ENCODE measurements around the gene PDXP.
A peak's percentile ranks its signal among the peaks of the same experiment; 100 is the strongest.

PDXP gene

DNA sequence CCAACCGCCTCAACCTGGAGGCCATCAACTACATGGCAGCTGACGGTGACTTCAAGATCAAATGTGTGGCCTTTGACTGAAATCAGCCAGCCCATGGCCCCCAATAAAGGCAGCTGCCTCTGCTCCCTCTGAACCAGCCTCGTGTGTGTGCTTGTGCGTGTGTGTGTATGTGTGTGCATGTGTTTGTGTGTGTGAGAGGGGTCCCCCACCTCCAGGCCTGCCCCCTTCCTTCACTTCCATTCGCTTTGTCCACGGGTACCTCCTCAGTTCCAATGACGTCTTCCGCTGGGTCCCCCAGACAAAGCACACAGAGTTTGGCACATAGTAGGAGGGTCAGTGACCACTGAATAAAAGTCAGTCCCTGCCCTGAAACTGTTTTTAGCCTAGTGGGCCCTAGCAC is 21.1 kb downstream of the PDXP start:
- H3K36me3 ChIP-seq, result no peaks in the 10 kb centered on the region
- no peak overlapping the region for H3K9ac ChIP-seq
- no peaks in the 10 kb centered on the region for H3K27me3 ChIP-seq
- no peak for TF ChIP-seq Cebpa-rat (IDR thresholded peaks at IDR 0.05)
- H3K4me1 ChIP-seq, result peaks cover 47% of the 10 kb centered on the region
- H3K27ac ChIP-seq, result no peak overlapping the region
- no peaks in the 10 kb centered on the region for H3K9me3 ChIP-seq
- no peak overlapping the region for H3K4me2 ChIP-seq
- H3K4me3 ChIP-seq, result no peak overlapping the region
- no peaks in the 10 kb centered on the region for H4K20me1 ChIP-seq

DNA sequence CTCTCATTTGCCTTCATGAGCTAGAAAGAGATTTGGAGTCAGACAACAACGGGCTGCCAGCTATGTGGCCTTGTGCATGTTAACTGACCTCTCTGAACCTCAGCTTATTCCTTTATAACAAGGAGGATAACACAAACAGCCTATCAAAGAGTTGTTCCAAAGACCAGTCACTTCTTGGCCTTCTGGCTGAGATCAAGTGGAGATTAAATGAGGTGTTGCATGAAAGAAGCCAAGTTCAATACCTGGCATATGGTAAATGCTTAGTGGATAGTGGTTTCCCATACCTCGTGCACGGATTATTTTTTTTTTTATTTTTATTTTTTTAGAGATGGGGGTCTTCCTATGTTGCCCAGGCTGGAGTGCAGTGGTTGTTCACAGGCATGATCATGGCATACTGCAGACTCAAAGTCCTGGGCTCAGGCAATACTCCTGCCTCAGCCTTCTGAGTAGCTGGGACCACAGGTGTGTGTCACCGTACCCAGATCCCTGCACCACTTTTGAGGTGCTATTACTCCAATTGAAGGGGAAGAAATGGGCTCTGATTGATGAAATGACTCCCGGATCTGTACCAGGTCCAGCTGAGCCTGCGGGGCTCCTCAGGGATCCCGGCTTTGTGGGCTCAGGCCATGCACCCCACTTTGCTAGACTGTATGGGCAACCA is 21.8 kb downstream of the PDXP start:
- H3K9me3 ChIP-seq, result no peaks in the 10 kb centered on the region
- H3K9ac ChIP-seq, result no peak overlapping the region
- TF ChIP-seq Cebpa-rat (IDR thresholded peaks at IDR 0.05), result no peak
- H3K4me3 ChIP-seq, result no peak overlapping the region
- H3K27me3 ChIP-seq, result no peaks in the 10 kb centered on the region
- peaks cover 41% of the 10 kb centered on the region for H3K4me1 ChIP-seq
- no peaks in the 10 kb centered on the region for H4K20me1 ChIP-seq
- H3K36me3 ChIP-seq, result no peaks in the 10 kb centered on the region
- no peak overlapping the region for H3K4me2 ChIP-seq
- H3K27ac ChIP-seq, result no peak overlapping the region

DNA sequence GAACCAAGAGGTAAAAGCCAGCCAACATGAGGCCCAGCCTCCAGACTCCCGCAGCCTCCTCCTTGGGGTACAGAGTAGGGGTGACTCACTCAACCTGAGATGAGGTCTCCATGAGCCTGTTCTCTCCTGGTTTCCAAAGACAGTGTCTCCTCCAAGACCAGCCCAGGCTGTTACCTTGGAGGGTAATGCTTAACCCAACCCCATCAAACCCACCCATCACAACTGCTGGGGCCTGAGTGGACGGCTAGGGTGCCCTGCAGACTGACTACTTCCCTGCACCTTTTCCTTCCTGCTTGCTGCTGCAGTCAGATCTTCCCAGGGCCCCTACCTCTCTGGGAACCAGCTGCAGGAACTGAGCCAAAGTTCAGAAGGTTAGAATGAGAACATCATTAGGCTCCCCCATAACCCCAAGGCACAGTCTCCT is 22.5 kb downstream of the PDXP start:
- TF ChIP-seq Cebpa-rat (IDR thresholded peaks at IDR 0.05), result no peak
- no peak overlapping the region for H3K27ac ChIP-seq
- no peak overlapping the region for H3K4me3 ChIP-seq
- H3K27me3 ChIP-seq, result no peaks in the 10 kb centered on the region
- H3K4me2 ChIP-seq, result peak overlapping the region; percentile 36
- no peak overlapping the region for H3K9ac ChIP-seq
- H3K36me3 ChIP-seq, result no peaks in the 10 kb centered on the region
- no peaks in the 10 kb centered on the region for H4K20me1 ChIP-seq
- H3K9me3 ChIP-seq, result no peaks in the 10 kb centered on the region
- H3K4me1 ChIP-seq, result peaks cover 39% of the 10 kb centered on the region

DNA sequence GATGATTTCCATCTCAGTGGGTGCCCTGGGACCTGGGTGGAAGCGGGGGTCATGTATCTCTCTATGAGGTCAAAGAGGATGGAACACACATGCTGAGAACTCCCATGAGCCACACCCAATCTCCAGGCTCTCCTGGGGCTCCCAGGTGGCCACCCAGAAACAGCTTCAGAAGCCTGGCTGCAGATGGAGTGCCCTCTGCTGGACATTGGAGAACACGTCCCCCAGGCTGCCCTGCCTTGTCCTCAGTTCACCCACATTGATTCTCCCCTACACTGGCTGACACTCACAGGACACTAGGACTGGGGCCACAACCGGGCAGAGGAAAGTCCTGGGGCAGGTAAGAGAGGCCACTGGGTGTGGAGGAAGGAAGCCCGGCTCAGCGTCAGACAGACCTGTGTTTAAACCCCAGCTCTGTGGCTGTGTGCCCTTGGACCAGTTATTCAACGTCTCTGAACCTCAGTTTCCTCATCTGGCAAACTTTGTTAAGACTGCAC is 23.1 kb downstream of the PDXP start:
- H3K4me3 ChIP-seq, result no peak overlapping the region
- H3K27ac ChIP-seq, result 0 out of 2 replicates have a peak overlapping the region, but pooled peaks have one; percentile 6
- no peaks in the 10 kb centered on the region for H4K20me1 ChIP-seq
- no peaks in the 10 kb centered on the region for H3K36me3 ChIP-seq
- no peaks in the 10 kb centered on the region for H3K9me3 ChIP-seq
- no peak for TF ChIP-seq Cebpa-rat (IDR thresholded peaks at IDR 0.05)
- H3K9ac ChIP-seq, result no peak overlapping the region
- H3K4me2 ChIP-seq, result peak overlapping the region; percentile 36
- no peaks in the 10 kb centered on the region for H3K27me3 ChIP-seq
- peaks cover 33% of the 10 kb centered on the region for H3K4me1 ChIP-seq

DNA sequence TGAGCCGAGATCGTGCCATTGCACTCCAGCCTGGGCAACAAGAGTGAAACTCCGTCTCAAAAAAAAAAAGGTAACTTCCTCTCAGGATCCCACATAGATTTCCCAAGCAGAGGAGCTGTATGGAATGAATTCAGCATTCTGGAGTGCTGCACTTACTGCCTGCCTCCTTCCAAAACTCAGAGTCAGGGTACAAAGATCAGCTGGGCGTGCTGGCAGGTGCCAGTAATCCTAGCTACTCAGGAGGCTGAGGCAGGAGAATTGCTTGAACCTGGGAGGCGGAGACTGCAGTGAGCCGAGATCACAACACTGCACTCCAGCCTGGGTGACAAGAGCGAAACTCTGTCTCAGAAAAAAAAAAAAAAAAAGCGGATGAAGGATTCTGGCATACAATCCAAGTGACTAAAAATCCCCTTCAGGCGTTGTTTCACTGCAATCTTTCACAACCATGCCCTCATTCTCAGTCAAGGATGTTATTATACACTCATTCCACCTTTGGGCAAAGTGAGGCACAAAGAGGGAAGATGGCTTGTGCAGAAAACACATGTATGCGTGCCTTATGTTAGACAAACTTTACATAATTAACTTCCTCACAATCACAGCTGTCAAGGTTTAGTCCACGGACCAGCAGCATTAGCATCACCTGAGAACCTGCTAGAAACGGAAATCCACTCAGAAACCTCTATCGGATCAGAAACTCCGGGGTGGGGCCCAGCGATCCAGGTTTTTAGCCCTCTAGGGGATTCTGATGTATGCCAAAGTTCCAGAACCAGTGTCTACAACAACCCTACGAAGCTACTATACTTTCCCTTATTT is 26.5 kb downstream of the PDXP start:
- Histone ChIP-seq H3K9me3 (no peaks in the 10 kb centered on the region), H3K4me1 (peaks cover 23% of the 10 kb centered on the region), H4K20me1 (no peaks in the 10 kb centered on the region), H3K9ac (no peak overlapping the region), H3K27ac (no peak overlapping the region), H3K4me3 (no peak overlapping the region), H3K4me2 (no peak overlapping the region), H3K36me3 (peaks cover 24% of the 10 kb centered on the region), H3K27me3 (no peaks in the 10 kb centered on the region)
- TF ChIP-seq Cebpa-rat (IDR thresholded peaks at IDR 0.05), result no peak

DNA sequence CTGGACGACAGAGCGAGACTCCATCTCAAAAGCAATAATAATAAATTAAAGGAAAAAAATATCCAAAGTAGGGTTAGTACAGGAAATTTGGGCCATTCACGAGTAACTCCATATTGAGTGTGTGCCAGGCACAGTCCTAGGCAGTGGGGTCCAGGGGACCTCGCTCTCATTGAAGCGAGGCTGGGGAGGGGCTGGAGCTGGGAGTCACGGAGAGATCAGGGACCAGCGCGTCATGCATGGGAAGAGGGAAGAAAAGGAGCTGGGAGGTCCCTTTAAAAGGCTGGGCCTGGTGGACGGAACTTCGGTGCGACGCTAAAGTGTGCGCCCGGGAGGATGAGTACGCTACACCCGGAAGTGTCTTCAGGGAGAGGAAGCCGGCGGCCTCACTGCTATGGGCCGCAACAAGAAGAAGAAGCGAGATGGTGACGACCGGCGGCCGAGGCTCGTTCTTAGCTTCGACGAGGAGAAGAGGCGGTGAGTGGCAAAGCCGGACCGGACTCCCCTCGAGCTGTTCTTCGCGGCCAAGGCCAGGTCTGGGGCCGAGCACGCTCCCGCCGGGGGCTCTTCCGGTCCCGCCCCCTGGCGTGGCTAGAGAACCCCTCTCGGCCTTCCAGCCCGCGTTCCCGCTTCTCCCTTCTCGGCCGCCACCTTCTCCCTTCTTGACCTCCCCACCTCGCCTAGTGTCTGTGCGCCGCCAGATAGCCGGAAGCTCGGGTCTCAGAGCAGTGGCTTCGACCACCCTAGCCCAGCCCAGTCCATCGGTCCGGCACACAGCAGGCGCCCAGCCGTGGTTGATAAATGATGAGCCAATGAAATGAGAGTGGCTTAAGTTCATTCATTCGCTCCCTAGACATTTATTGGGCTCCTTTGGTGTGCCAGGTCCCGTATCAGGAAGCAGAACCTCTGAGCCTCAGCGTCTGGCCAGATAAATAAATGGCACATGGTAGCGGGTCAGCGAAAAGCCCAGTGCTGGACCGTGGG is 27.8 kb downstream of the PDXP start, which contains the start of gene NOL12:
NOL12 (plus strand) TSS at position 342 of the 981 bp plus-strand sequence; CDS start at position 392, 50 bp downstream.
- H3K9me3 ChIP-seq, result no peaks in the 10 kb centered on the region
- H3K4me2 ChIP-seq, result peak within 1 kb of the TSS; percentile 92
- peak within 1 kb of the TSS; percentile 93 for H3K27ac ChIP-seq
- no peak for TF ChIP-seq Cebpa-rat (IDR thresholded peaks at IDR 0.05)
- H3K4me3 ChIP-seq, result peak within 1 kb of the TSS; percentile 89
- H3K9ac ChIP-seq, result peak within 1 kb of the TSS; percentile 93
- H3K4me1 ChIP-seq, result peaks cover 17% of the 10 kb centered on the region
- peaks cover 37% of the 10 kb centered on the region for H3K36me3 ChIP-seq
- H3K27me3 ChIP-seq, result no peaks in the 10 kb centered on the region
- no peaks in the 10 kb centered on the region for H4K20me1 ChIP-seq

DNA sequence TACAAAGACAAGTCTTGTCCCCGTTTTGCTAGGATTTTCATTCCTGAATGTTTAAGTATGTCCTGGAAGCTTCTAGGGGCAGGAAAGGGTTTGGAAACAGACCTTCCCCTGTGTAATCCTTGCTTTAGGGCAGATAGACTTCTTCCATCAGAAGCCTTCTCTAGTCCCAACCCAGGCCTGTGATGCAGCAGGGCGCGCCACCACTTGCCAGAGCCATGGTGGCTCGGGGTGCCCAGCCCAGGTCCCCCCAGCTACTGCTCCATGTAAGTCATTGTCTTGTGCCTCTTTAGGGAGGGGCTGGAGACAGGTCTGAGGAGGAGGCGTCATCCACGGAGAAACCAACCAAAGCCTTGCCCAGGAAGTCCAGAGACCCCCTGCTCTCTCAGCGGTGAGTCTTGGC is 31.9 kb downstream of the PDXP start:
- Histone ChIP-seq H3K4me2 (no peak overlapping the region), H3K4me3 (no peak overlapping the region), H3K9ac (no peak overlapping the region), H3K9me3 (no peaks in the 10 kb centered on the region), H3K4me1 (peaks cover 13% of the 10 kb centered on the region), H4K20me1 (no peaks in the 10 kb centered on the region), H3K27me3 (no peaks in the 10 kb centered on the region), H3K27ac (no peak overlapping the region), H3K36me3 (peaks cover 72% of the 10 kb centered on the region)
- TF ChIP-seq Cebpa-rat (IDR thresholded peaks at IDR 0.05), result no peak

DNA sequence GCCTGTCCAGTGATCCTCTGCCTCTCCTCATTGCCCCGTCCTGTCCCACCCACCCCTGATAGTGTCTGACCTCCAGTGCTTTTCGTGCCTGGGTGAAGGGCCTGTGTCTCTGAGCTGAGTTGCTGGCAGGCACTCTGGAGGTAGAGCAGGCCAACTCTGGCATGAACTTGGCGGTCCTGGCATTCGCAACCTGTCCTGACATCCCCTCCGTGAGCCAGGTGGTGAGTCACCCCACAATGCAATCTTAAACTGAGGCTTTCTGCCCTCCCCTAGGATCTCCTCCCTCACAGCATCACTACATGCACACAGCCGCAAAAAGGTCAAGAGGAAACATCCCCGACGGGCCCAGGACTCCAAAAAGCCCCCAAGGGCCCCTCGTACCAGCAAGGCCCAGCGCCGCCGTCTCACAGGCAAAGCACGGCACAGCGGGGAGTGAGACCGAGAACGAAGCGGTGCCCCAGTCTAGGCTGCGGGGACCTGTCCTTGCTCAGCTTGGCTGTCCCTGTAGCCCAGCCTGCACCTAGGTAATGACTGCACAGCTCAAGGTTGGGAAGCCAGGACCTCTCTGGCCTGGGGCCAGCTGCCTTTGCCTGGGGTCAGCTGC is 32.5 kb downstream of the PDXP start:
- no peaks in the 10 kb centered on the region for H4K20me1 ChIP-seq
- TF ChIP-seq Cebpa-rat (IDR thresholded peaks at IDR 0.05), result no peak
- no peak overlapping the region for H3K4me2 ChIP-seq
- H3K4me3 ChIP-seq, result no peak overlapping the region
- H3K9me3 ChIP-seq, result no peaks in the 10 kb centered on the region
- no peaks in the 10 kb centered on the region for H3K27me3 ChIP-seq
- H3K36me3 ChIP-seq, result peaks cover 72% of the 10 kb centered on the region
- H3K4me1 ChIP-seq, result peaks cover 15% of the 10 kb centered on the region
- H3K9ac ChIP-seq, result no peak overlapping the region
- no peak overlapping the region for H3K27ac ChIP-seq
